Measurements from ENCODE around the gene EPAS1.

Gene EPAS1

DNA sequence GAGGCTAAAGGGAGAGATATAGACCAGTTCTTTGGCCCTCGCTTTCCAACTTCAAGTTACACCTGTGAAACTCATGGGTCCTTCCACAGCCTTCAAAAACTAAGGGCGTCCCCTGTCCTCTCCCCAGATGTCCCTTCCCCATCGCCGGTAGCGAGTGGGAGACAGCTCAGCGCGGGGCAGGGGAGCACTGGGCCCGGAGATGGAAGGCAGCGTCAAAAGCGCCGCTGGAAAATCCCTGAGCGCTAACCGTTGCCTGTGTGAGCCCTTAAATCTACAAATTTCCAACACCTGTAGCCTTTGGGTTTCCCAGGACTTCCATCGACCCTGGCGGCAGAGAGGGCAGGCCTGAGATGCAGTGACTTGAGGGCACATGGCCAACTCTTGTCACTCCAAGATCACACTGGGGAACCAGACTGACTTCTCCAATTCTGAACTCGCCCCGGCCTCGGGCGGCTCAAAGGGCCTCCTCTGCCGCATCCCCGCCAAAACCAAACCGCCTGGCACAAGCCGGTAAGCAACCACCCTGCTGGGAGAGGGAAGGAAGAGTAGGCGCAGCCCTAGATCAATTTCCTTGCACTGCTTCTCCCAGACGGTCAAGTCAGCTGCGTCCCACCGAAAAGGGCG is 879 bp upstream of the EPAS1 start:
- Histone ChIP-seq H3K27me3 (ENCODE audit: control insufficient read depth, insufficient read depth, low read length) (no peaks in the 10 kb centered on the region), H3K9me3 (ENCODE audit: control insufficient read depth, low read length) (no peaks in the 10 kb centered on the region), H3K36me3 (ENCODE audit: control insufficient read depth, insufficient read depth, low read length) (no peaks in the 10 kb centered on the region), H3K9ac (ENCODE audit: low read length) (peak overlapping the region; percentile 75), H3K4me3 (ENCODE audit: low read length) (peak overlapping the region; percentile 80), H3K4me1 (ENCODE audit: control insufficient read depth, insufficient read depth, low read length) (peaks cover 17% of the 10 kb centered on the region)

GRCh38 chr2:46297546-46298271 is 502 bp downstream of the EPAS1 start:
- Histone ChIP-seq H3K4me1 (ENCODE audit: control insufficient read depth, insufficient read depth, low read length) (peaks cover 30% of the 10 kb centered on the region), H3K27me3 (ENCODE audit: control insufficient read depth, insufficient read depth, low read length) (no peaks in the 10 kb centered on the region), H3K36me3 (ENCODE audit: control insufficient read depth, insufficient read depth, low read length) (no peaks in the 10 kb centered on the region), H3K9ac (ENCODE audit: low read length) (peak overlapping the region; percentile 92), H3K4me3 (ENCODE audit: low read length) (peak overlapping the region; percentile 93), H3K9me3 (ENCODE audit: control insufficient read depth, low read length) (no peaks in the 10 kb centered on the region)

GRCh38 chr2:46298272-46298521 is 990 bp downstream of the EPAS1 start:
- peaks cover 35% of the 10 kb centered on the region for H3K4me1 ChIP-seq (ENCODE audit: control insufficient read depth, insufficient read depth, low read length)
- peak overlapping the region; percentile 92 for H3K9ac ChIP-seq (ENCODE audit: low read length)
- no peaks in the 10 kb centered on the region for H3K27me3 ChIP-seq (ENCODE audit: control insufficient read depth, insufficient read depth, low read length)
- H3K36me3 ChIP-seq (ENCODE audit: control insufficient read depth, insufficient read depth, low read length), result no peaks in the 10 kb centered on the region
- peak overlapping the region; percentile 93 for H3K4me3 ChIP-seq (ENCODE audit: low read length)
- no peaks in the 10 kb centered on the region for H3K9me3 ChIP-seq (ENCODE audit: control insufficient read depth, low read length)

- H3K27me3 ChIP-seq (ENCODE audit: control insufficient read depth, insufficient read depth, low read length), result no peaks in the 10 kb centered on the region
- H3K36me3 ChIP-seq (ENCODE audit: control insufficient read depth, insufficient read depth, low read length), result no peaks in the 10 kb centered on the region
- peak overlapping the region; percentile 93 for H3K4me3 ChIP-seq (ENCODE audit: low read length)
- H3K9ac ChIP-seq (ENCODE audit: low read length), result peak overlapping the region; percentile 92
- no peaks in the 10 kb centered on the region for H3K9me3 ChIP-seq (ENCODE audit: control insufficient read depth, low read length)
- H3K4me1 ChIP-seq (ENCODE audit: control insufficient read depth, insufficient read depth, low read length), result peaks cover 41% of the 10 kb centered on the region
Observed at GRCh38 chr2:46298522-46299353, 1.5 kb downstream of the EPAS1 start.

DNA sequence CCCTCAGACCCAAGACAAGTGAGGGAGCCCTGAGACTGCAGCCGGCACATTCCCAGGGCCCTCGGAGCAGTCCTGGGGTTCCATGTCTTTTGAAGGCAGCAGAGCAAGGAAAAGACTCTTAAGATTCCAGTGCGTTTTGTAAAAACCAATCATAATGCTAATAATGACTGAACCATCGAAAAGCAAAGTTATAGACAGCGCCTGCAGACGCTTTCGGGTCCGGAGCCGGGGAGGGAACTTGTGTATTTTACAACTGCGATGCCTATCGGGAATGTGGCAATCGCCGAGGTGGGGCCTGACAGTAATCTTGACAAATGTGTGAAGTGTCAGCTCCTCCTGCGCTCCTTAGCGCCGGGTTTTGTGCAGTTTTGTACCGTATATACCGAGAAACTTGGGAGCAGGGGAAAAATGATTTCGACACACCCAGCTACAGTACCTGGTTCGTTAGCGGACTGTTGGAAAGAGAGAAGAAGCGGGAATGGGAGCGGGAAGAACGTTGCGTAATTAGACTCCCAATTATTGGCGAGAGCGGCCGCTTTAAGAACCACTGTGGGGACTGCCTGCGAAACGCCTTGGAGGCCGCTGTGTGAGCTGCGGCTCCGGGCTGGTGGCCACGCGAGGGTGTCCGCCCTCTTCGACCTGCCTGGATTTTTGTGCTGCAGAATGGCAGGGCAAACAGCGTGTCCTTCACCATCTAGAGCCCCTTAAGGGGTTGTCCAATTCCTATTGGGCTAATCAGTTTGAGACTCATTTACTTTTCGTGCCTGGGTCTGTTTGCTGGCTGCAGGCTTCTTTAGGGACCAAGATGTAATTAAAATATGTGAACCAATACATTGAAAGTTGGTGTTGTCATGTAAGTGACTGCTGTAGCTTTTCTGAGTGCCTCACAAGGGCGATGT is 2.4 kb downstream of the EPAS1 start:
- peak overlapping the region; percentile 92 for H3K9ac ChIP-seq (ENCODE audit: low read length)
- no peaks in the 10 kb centered on the region for H3K27me3 ChIP-seq (ENCODE audit: control insufficient read depth, insufficient read depth, low read length)

GRCh38 chr2:46300406-46300832 is 3.2 kb downstream of the EPAS1 start:
- peaks cover 56% of the 10 kb centered on the region for H3K4me1 ChIP-seq (ENCODE audit: control insufficient read depth, insufficient read depth, low read length)

More for the DNA sequence above, 2.4 kb downstream of the EPAS1 start:
- Histone ChIP-seq H3K4me1 (ENCODE audit: control insufficient read depth, insufficient read depth, low read length) (peaks cover 48% of the 10 kb centered on the region), H3K9me3 (ENCODE audit: control insufficient read depth, low read length) (no peaks in the 10 kb centered on the region), H3K36me3 (ENCODE audit: control insufficient read depth, insufficient read depth, low read length) (no peaks in the 10 kb centered on the region), H3K4me3 (ENCODE audit: low read length) (peak overlapping the region; percentile 93)

GRCh38 chr2:46302005-46302695 is 4.9 kb downstream of the EPAS1 start:
- no peaks in the 10 kb centered on the region for H3K9me3 ChIP-seq (ENCODE audit: control insufficient read depth, low read length)
- H3K36me3 ChIP-seq (ENCODE audit: control insufficient read depth, insufficient read depth, low read length), result no peaks in the 10 kb centered on the region
- H3K4me1 ChIP-seq (ENCODE audit: control insufficient read depth, insufficient read depth, low read length), result peaks cover 65% of the 10 kb centered on the region
- H3K27me3 ChIP-seq (ENCODE audit: control insufficient read depth, insufficient read depth, low read length), result no peaks in the 10 kb centered on the region
- H3K4me3 ChIP-seq (ENCODE audit: low read length), result no peak overlapping the region
- H3K9ac ChIP-seq (ENCODE audit: low read length), result no peak overlapping the region

More at GRCh38 chr2:46300406-46300832, 3.2 kb downstream of the EPAS1 start:
- Histone ChIP-seq H3K9ac (ENCODE audit: low read length) (peak overlapping the region; percentile 92), H3K9me3 (ENCODE audit: control insufficient read depth, low read length) (no peaks in the 10 kb centered on the region), H3K36me3 (ENCODE audit: control insufficient read depth, insufficient read depth, low read length) (no peaks in the 10 kb centered on the region), H3K27me3 (ENCODE audit: control insufficient read depth, insufficient read depth, low read length) (no peaks in the 10 kb centered on the region), H3K4me3 (ENCODE audit: low read length) (peak overlapping the region; percentile 1)

GRCh38 chr2:46303233-46303632 is 6.0 kb downstream of the EPAS1 start:
- peaks cover 76% of the 10 kb centered on the region for H3K4me1 ChIP-seq (ENCODE audit: control insufficient read depth, insufficient read depth, low read length)
- H3K9ac ChIP-seq (ENCODE audit: low read length), result peak overlapping the region; percentile 14
- no peaks in the 10 kb centered on the region for H3K27me3 ChIP-seq (ENCODE audit: control insufficient read depth, insufficient read depth, low read length)

DNA sequence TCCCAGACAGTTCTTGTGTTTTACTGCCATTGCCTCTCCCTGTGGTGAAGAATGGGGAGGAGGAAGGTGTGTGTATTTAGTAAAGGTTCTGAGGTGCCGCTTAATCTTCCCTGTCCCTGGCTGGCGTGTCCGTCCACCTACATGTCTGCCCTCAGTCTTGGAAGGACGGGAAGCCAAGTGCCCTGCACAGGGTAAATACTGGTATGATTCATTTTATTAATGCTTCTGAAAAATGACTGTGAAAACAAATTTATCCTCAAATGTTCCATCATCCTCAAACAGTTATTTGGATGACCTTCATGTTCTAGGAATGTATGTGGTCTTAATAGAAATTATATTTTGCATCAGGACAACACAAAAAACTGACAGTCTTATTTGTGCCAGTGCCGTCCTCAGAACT is 6.6 kb downstream of the EPAS1 start:
- Histone ChIP-seq H3K9me3 (ENCODE audit: control insufficient read depth, low read length) (no peaks in the 10 kb centered on the region), H3K36me3 (ENCODE audit: control insufficient read depth, insufficient read depth, low read length) (no peaks in the 10 kb centered on the region), H3K9ac (ENCODE audit: low read length) (no peak overlapping the region), H3K4me3 (ENCODE audit: low read length) (no peak overlapping the region), H3K27me3 (ENCODE audit: control insufficient read depth, insufficient read depth, low read length) (no peaks in the 10 kb centered on the region), H3K4me1 (ENCODE audit: control insufficient read depth, insufficient read depth, low read length) (peaks cover 82% of the 10 kb centered on the region)

More at GRCh38 chr2:46303233-46303632, 6.0 kb downstream of the EPAS1 start:
- H3K4me3 ChIP-seq (ENCODE audit: low read length), result no peak overlapping the region
- no peaks in the 10 kb centered on the region for H3K9me3 ChIP-seq (ENCODE audit: control insufficient read depth, low read length)
- H3K36me3 ChIP-seq (ENCODE audit: control insufficient read depth, insufficient read depth, low read length), result no peaks in the 10 kb centered on the region

DNA sequence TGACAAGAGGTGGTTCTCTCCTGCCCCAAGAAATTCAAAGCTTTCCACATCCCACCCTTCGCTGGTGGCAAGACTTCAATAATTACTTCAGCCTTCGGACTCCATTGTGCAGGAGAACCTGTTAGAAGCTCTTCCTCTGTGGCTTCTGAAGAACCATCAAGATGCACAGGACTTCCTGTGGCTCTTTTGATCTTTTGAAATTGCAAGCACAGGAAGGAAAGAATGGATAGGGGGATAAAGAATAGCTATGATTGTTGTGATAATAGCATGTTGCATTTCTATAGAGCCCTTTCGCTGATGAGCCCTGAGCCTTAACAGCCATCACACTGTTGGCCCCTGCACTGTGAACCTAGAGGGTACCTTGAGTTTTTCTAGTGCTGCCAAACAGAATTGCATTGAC is 7.4 kb downstream of the EPAS1 start:
- Histone ChIP-seq H3K9me3 (ENCODE audit: control insufficient read depth, low read length) (no peaks in the 10 kb centered on the region), H3K36me3 (ENCODE audit: control insufficient read depth, insufficient read depth, low read length) (no peaks in the 10 kb centered on the region), H3K27me3 (ENCODE audit: control insufficient read depth, insufficient read depth, low read length) (no peaks in the 10 kb centered on the region), H3K9ac (ENCODE audit: low read length) (no peak overlapping the region), H3K4me1 (ENCODE audit: control insufficient read depth, insufficient read depth, low read length) (peaks cover 90% of the 10 kb centered on the region), H3K4me3 (ENCODE audit: low read length) (no peak overlapping the region)

DNA sequence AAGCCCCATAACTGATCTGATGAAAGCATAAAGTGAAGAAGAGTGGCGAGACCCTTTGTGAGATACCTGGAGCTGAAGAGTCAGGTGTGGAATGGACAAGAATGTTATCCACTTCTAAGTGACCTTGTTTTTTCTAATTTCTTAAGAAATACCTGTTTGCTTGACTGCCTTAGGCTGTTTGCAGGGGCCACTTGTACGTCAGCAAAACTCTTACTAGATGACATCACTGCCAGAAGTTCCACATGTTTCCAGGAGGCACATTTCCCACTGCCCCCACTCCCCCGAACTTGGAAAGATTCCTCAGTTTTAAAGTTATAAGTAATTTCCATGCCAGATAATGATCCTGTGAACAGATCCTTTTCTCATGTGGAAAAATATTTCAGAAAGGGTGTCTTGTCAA is 8.0 kb downstream of the EPAS1 start:
- H3K4me1 ChIP-seq (ENCODE audit: control insufficient read depth, insufficient read depth, low read length), result peaks cover 96% of the 10 kb centered on the region
- H3K9ac ChIP-seq (ENCODE audit: low read length), result no peak overlapping the region
- no peak overlapping the region for H3K4me3 ChIP-seq (ENCODE audit: low read length)
- no peaks in the 10 kb centered on the region for H3K36me3 ChIP-seq (ENCODE audit: control insufficient read depth, insufficient read depth, low read length)
- H3K9me3 ChIP-seq (ENCODE audit: control insufficient read depth, low read length), result no peaks in the 10 kb centered on the region
- no peaks in the 10 kb centered on the region for H3K27me3 ChIP-seq (ENCODE audit: control insufficient read depth, insufficient read depth, low read length)

All from mucosa of stomach (tissue), 1 donor.